GM19455 (cell line): ENCODE measurements around the gene LCA5L.
A peak's percentile ranks its signal among the peaks of the same experiment; 100 is the strongest.

Experiments used
- ATAC-seq: cut with Tn5 transposase; IDR thresholded peaks from one replicate; pipeline ENCODE4 v1.9.1; 2021; ENCODE audit not compliant: unreplicated experiment

LCA5L gene

DNA sequence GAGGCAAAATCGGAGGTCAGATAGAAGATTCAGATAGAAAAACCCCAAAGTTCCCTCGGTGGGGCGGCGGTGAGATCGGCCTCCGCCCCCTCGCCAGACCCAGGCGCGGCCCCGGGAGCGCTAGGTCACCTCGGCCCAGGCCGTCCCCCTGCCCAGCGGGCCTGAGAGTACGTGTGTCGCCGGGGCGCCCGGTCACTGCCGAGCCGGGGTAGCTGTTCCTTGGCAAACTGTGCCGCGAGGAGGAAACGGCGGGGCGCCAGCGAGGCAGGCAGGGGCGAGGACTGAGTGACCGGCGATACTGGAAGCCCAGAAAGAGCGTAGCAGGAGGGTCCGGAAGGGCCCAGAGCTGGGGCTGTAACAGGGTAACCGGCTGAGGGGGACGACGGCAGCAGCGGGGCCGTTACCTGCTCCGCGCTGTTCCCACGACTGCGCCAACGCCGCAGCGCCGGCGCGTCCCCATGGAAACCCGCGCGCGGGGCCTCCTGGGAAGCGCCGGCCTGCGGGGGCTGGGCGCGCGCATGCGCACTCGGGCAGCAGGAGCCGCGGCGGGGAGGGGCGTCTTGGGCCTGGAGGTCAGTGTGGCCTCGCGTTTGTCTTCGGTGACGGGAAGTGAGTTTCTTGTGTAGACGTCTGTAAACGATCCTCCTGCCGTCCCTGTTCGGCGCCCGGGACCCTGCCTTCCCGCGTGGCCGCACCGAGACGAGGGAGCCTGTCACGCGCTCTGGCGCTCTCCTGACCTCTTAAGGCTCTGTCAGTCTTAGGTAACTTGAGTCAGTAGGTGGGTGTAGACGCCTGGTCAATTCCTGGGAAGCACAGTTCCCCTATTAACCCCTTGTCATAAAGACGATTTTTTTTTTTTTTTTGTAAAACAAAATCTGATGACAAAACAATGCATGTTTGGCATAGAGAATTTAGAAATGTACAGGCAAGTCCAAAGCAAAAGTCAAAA lies at the start of gene LCA5L:
Gene LCA5L (minus strand): TSS at position 458 of the 949 bp plus-strand sequence. CDS start 17,285 bp downstream, outside the sequence.
- peak; percentile 89 for ATAC-seq

GRCh38 chr21:39489380-39489924 lies 43.9 kb upstream of the LCA5L start:
- no peak for ATAC-seq

GRCh38 chr21:39484711-39485276 lies 39.2 kb upstream of the LCA5L start:
- no peak for ATAC-seq

DNA sequence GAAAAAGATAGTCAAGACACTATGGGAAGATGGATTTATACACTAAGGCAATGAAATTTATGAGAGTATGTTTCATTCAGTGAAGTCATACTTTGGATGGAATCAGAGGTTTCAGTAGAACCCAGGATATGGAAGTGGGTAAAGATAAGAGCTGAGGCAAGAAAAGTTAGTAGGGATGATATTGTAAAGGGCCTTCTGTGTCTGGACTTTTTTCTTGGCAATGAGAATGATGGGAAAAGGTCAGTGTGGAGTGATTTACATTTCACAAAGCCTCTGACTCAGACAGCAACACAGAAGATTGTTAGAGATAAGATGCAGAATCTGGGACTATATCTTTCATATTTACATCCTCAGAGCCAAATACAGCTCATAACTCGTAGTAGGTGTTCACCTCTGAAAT lies 38.3 kb upstream of the LCA5L start:
- ATAC-seq = no peak

GRCh38 chr21:39481886-39482285 lies 36.3 kb upstream of the LCA5L start:
- ATAC-seq = no peak

DNA sequence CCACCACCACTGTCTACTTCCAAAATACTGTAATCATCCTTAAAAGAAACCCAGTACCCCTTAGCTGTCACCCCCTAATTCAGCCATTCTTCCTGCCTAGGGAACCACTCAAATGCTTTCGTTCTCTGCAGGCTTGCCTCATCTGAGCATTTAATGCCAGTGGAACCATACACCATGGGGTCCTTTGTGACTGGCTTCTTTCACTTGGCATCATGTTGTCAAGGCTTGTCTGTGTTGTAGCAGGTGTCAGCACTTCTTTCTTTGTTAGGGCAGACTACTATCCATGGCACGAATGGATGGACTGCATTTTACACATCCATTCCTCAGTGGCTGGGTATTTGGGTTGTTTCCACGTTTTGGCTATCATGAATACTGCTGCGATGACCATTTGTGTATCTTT lies 34.7 kb upstream of the LCA5L start:
- no peak for ATAC-seq

DNA sequence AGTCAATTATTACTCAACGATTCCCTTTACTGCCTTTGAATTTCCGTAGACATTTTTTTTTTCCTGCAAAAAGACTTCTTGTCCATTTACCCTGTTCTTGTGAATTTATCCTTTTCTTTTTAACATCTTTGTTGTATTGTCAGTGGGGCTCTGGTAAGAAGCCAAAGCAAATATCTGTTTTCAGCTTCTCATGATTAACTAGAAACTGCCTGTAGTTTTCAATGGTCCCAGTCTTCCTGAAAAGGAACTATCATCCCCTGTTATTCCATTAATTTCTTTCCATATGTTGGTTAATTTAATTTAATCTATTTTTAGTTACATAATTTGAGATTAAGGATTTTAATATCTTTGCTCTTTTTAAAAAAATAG lies 34.2 kb upstream of the LCA5L start:
- no peak for ATAC-seq

DNA sequence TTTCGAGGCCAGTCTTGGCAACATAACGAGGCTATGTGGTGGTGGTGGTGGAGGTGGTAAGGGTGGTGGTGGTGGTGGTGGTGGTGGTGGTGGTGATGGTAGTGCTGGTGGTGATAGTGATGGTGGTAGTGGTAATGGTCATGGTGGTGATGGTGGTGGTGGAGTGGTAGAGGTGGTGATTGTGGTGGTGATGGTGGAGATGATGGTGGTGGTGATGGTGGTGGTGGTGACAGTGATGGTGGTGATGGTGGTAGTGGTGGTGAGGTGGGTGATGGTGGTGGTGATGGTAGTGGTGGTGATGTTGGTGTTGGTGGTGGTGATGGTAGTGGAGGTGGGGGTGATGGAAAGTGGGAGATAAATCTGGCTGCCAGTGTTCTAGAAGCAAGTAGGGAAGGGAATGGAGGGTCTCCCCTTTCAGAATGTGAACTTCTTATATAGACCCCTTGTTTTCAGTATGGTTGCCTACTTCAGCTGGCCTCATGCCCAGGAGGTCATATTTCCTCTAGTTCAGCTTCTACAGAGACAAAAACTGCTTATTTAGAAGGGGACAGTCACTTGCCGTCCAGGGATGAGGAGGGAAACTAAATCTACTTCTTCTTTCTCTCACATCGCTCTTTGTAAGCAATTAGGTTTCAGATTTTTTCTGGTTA lies 33.7 kb upstream of the LCA5L start:
- no peak for ATAC-seq

GRCh38 chr21:39474611-39475010 lies 29.0 kb upstream of the LCA5L start:
- ATAC-seq = no peak

- no peak for ATAC-seq
Measured at GRCh38 chr21:39472786-39473185, 27.2 kb upstream of the LCA5L start.

DNA sequence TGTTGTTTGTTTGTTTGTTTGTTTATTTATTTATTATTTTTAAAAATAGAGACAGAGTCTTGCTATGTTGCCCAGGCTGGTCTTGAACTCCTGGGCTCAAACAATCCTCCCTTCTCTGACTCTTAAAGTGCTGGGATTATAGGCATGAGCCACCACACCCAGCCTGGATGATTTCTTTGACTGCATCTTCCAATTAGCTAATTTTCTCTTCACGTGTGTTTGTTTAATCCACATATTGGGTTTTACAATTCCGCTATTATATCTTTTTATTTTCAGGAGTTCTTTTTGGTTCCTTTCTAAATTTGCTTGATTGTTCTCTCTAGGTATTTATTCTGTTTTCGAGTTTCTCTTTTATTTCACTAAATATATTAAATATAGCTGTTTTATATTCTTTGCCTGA lies 26.0 kb upstream of the LCA5L start:
- no peak for ATAC-seq

- ATAC-seq = no peak
Measured at GRCh38 chr21:39468559-39468958, 23.0 kb upstream of the LCA5L start.

GRCh38 chr21:39467746-39468145 lies 22.2 kb upstream of the LCA5L start:
- ATAC-seq = no peak

- ATAC-seq = no peak
Measured at GRCh38 chr21:39466584-39466983, 21.0 kb upstream of the LCA5L start.

- ATAC-seq = no peak
Measured at GRCh38 chr21:39463308-39463707, 17.7 kb upstream of the LCA5L start.

- no peak for ATAC-seq
Measured at GRCh38 chr21:39461419-39461818, 15.8 kb upstream of the LCA5L start.

DNA sequence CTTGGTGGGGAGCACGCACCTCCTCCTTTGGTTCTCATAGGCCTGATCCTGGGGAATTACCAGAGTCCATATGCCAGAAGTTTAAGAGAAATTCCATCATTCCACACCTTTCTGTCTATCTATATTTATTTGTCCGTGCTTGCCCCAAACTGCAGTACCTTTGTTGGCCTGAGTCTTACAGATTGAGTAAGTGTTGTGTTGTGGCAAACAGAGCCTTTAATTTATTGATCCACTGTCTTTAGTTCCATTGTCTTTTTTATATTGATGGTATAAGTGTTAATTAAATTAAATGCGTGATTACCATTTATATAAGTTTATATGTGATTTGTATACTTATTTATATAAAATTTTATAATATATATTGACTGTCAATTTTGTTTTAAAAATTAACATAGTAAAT lies 11.1 kb upstream of the LCA5L start:
- ATAC-seq = no peak

GRCh38 chr21:39454949-39455668 lies 9.5 kb upstream of the LCA5L start:
- ATAC-seq = no peak

DNA sequence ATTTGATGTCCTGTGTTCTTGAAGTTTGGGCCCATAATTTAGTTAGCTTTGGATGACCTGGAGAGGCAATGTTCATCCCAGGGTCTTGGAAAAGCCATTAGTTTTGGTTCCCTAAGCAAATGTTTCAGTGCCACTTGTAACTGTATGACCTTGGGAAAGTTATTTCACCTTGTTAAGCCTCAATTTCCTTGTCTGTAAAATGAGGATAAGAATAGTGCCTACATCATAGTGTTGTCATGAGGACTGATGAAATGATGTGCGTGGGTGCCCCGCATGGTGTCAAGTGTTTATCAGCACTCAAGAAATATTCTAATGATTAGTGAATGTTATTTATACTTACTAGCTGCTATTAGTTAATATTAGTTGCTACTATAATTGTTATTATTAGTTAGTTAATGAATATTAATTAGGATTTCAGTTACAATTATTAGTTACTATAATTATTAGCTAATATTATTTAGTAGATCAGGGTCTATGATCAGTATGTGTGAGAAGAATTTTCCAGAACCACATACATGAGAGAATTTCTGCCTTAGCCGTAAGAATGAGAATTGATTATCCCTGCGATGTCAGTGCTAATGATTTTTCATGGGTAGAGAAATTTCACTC lies 8.1 kb upstream of the LCA5L start:
- ATAC-seq = no peak

- no peak for ATAC-seq
Measured at GRCh38 chr21:39452970-39453342, 7.4 kb upstream of the LCA5L start.
